GM18907 (cell line): Measurements from ENCODE around the gene CHD1L.
A peak's percentile ranks its signal among the peaks of the same experiment; 100 is the strongest.
"Not testable (repeated sequence)": the region's sequence is repeated elsewhere in the genome, so short reads cannot be mapped to it uniquely, and the experiment has no call there.

ENCODE experiments used
- ATAC-seq: cut with Tn5 transposase; IDR thresholded peaks from one replicate; pipeline ENCODE4 v1.9.1; 2021; ENCODE audit warnings: mild to moderate bottlenecking, moderate library complexity; ENCODE audit not compliant: unreplicated experiment

The CHD1L gene

DNA sequence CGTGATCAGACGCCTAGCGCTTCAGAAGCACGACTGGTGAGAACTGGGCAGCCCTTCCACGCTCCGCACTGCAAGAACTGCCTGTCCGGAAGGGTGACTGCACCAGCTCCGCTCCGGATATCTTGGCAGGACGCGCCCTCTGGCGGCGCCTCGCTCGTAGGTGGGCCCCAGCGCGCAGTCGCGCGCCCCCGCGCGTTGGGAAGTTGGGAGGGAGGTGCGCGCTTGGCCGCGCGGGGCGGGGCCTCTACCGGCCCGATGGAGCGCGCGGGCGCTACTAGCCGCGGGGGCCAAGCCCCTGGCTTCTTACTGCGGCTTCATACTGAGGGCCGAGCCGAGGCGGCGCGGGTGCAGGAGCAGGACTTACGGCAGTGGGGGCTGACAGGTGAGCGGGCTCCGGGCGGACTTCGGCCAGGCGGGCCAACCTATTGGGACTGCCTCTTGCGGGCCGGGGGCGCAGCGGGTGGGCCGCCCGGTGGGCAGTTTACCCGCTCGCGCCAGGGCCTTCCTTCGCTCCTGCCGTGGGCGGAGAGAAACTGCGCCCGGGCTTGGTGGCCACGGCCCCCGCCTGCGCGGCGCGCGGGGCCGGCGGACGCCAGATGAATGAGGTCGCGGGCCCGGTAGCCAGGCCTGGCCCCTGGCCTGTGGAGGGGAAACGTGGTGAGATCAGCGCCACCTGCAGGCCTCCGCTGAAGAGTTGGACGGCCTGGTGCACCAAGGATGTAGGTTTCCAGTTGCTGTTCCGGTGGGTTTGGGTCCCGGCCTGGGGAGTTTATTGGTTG, at the start of gene CHD1L:
Gene CHD1L, plus strand, starts transcription at position 236 of the 779 bp plus-strand sequence. Its CDS starts 20 bp downstream, at position 256.
- peak; percentile 89 for ATAC-seq

DNA sequence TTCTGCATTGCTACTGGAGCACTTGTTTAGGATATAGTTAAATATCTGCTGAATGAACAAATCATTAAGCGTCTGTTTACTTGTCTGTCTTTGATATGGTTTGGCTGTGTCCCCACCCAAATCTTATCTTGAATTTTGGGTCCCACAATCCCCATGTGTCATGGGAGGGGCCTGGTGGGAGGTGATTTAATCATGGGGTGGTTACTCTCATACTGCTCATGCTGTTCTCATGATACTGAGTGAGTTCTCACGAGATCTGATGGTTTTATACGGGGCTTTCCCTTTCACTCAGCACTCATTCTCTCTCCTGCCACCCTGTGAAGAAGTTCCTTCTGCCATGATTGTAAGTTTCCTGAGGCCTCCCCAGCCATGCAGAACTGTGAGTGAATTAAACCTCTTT, 45.2 kb upstream of the CHD1L start:
- not testable (repeated sequence) for ATAC-seq

DNA sequence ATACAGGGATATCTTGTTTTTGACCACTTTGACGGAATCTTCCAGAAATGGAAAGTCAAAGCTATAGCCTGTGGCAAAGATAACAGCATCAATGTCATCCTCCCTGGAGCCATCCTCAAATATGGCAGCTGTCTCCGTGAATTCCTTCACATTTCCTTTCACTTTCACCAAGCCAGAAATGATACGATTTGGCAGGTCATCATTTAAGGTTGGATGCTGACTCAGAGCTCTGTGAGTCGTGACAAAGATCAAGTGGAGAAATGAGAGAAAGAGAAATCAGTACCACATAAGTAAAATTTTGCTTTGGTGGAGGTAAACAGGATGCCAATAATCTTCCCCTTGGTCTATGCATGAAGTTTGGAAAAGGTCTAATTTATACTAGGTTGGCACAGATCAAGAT, 41.2 kb upstream of the CHD1L start:
- ATAC-seq: no peak

DNA sequence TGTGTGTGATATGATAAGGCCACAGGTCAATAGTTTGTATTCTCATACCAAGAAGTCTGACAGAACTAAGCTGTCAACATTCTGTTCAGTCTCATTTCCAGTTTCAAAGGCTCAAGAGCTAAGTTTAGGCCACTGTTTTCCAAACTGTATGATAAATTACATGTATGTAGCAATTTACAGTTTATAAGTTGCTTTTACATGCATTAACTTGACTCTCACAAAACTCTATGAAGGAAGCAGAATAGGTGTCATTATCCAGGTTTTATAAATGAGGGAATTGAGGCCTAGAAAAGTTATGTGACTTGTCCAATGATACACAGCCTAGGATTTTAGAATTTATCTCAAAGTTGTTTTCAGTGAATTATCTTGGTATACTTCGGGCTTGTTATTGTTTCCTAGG, 40.7 kb upstream of the CHD1L start:
- no peak for ATAC-seq

DNA sequence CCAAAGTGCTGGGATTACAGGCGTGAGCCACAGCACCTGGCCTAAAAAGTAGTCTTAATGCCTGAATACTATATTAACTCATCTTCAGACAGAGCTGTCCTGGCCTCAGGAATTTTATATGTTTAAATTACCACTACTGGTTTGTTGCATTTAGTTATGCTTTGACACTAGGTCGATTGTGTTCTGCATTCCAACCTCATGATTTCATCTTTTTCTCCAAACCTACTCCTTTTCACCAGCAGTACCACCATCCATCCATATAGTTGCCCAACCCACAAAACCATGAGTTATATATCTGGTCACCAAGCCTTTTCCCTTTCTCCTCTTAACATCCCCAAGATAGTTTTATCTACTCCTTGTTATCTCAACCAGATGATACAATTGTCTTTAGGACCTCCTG, 39.9 kb upstream of the CHD1L start:
- ATAC-seq: no peak

DNA sequence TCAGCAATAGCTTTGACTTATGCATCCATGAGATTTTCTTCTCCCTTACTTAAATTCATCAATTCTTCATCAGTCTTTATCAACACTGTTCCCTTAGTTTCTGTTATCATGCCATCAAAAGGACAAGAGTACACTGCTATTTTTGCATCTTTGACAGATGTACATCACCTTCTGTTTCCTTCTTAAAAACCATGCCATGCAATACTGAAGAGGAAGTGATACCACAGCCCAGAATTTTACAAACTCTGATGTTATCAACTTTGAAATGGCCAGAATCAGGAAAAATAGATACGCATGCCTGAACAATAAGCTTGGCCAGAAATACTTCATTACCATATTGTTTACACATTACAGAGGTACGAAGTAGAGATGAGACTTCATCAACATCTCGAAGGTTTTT, 38.4 kb upstream of the CHD1L start:
- no peak for ATAC-seq

DNA sequence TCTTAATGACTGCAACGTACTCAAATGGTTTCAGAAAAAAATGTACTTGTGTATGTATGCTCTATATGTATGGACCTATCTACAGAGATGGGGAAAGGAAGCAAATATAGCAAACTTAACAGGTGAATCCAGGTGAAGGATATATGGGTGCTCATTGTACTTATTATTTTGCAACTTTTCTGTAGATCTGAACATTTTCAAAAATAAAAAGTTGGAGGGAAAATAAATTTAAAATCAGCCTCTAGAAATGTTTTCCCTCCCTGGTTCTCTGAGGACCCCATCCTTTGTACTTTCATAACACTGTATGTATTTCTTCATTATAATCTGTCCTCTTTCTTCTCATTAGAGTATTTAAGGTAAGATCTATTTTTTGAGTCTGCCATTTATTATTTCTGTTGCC, 35.3 kb upstream of the CHD1L start:
- no peak for ATAC-seq

DNA sequence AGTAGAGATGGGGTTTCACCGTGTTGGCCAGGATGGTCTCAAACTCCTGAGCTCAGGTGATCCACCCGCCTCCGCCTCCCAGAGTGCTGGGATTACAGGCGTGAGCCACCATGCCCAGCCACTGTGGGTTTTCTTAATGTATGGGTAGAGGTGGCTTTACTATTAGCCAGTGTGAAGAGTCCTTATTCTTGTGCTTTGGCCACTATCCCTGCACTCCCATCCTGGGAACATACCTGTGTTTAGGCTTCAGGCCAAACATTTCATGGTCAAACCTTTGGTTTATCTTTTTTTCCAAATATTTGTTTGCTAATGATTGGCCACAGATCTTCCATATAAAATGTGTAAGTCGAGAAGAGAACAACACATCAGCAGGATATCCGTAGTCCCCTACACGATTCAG, 33.9 kb upstream of the CHD1L start:
- ATAC-seq: no peak

DNA sequence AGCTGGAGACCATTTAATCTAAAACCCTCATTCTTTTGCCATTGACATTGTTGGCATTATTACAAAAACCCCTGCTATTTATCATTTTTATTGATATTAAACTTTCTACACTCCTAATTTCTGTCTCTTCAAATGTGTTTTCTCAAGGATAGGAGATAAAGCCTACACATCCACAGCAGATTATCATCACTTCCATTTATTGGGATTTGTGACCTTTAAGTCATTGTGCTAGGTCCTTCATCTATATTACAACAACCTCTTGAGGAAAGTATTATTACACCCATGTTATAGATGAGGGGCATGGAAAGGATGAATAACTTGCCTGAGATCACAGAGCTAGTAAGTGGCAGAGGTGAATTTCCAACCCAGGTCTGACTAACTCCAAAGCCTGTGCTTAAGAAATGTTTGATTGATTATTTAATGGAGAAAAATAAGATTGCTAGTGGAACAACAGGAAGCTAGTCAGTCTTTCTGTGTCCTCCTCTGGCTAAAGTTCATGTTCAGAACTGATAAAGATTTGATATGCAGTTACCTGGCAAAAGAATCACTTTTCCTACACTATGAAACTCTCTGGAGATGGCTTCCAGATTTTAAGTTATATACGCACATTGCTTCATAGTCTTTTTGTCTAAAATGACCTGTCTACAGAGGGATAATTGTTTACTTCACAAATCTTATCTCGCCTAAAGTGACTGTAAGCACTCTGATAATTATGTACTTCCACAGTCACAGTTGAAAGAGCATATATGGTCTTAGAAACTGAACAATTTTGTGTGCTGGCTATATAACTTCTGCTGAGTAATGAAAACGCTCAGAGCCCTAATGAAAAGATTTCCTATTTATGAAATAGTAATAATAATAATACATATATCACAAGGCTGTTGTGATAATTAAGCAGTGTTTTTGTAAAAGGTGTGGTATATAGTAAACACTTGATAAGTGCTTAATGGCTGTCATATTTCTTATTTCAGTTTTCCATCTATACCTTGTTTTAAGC, 32.4 kb upstream of the CHD1L start:
- ATAC-seq: no peak

DNA sequence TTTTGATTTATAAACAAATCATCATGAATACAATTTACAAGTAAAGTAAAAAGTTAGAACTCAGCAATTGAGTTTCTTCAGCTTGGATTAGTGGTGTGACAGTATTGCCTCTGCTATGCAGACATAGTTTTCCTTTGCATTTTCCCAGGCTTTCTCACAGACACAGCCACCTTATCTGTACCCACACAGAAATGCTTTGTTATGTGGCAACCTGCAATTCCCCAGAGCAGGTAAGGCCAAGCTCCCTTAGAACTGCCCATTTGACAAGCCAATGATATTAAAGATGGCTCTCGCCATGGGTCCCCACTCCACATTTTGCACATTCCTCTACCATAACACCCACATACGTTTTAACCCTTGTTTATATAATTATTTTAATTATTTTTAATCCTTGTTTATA, 31.5 kb upstream of the CHD1L start:
- no peak for ATAC-seq

DNA sequence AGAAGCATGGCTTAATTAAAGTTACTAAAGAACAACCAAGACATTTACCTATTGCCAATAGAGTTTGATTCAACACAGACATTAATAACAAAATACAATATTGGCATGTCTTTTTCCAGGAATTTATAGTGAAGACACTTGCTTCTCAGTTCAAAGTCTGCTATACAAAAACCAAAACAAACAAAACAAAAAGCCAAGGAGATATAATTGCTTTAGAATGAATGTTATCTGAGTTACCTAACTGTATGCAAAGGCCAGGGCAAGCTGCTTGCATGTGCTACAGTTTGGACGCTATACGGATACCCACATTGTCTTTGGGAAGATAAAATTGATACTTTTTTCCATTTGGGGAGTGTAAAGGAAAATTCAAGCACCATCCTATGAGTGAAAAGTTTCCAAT, 30.9 kb upstream of the CHD1L start:
- ATAC-seq: no peak

DNA sequence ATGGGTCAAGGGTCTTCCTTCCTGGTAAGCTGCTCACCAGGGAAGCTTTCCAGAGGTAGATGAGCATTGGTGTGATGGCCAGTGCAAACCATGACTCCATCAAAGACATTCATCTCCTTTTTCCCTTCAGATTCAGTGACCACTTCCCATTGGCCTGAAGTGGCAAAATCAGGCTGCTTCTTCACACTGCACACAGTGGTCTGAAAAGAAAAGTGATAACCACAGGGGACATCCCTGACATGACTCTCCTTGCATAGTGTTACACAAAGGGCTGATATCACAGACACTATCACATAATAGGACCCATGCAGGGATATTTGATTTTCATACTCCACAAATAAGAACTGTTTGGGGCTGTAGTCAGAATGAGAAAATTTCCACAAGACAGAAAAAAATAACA, 29.2 kb upstream of the CHD1L start:
- no peak for ATAC-seq

DNA sequence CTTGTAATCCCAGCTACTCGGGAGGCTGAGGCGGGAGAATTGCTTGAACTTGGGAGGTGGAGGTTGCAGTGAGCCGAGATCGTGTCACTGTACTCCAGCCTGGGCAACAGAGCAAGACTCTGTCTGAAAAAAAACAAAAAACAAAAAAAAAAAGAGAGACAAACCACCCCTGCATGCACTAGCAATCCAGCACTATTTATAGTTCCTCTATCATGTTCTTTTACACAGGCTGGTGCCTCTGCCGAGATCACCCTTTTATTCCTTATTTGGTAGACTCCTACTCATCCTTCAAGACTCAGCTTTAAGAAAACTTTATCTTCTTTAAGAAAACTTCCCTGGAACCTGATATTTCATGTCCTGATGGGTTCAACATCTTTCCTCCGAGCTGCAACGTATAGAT, 28.2 kb upstream of the CHD1L start:
- ATAC-seq: no peak

DNA sequence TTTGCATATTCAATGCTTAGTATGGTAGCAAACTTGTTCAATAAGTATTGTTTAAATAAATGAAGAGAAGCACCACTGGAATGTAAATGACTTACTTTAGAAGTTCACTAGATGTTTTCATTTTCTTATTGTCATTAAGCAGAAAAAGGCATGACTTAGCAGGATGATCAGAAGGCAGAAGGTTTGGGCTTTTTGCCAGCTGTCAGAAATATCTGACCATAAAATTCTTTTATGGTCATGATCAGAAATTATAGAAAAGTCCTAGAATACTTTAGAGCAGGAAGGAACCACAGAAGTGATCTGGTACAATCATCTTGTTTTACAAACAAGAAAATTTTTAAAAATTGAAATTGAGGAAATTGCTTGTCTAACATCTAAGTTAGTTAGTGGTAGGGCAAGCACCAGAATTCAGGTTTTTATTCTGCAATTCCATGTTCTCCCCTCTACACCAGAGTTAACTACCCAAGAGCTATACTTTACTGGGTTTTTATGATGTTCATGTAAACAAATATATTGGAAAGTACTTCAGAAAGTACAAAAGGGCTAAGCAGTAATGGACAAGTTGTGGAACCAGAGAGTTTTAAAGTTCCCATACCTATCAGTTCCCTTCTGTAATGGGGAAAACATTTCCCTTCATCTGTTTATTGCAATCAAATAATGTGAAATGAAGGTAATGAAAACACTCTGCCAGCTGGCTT, 27.5 kb upstream of the CHD1L start:
- ATAC-seq: no peak

DNA sequence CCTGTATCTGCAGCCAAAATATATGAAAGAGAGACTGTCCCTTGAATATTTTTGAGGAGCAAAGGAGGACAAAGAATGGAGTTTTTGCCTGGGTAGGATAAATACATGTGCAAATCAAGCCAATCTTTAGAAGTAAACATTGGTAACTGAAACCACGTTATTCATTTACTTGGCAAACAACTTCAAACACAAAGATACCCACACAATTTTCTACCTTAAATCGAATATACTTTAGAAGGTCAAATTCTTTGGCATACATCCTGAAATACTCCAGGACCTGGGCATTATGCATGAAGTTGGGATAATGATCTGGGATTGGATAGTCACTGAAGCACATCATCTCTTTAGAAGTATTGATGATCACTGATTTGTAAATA, 27.0 kb upstream of the CHD1L start:
- ATAC-seq: no peak

DNA sequence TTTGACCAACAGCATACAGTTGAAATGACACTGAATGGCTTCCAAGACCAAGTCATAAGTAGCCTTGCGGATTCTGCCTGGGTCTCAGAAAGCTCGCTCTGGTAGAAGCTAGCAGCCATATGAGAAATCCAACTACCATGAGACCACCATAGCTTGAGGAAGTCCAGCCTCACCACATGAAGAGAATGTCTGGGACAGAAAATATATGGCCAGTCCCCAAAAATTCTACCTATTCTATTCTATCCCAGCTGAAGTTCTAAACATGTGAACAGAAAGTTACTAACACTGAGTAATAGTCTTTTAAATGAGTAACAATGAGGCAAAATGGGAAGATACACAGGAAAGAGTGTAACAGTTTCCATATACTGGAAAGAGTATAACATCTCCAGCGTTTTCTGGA, 26.4 kb upstream of the CHD1L start:
- no peak for ATAC-seq

DNA sequence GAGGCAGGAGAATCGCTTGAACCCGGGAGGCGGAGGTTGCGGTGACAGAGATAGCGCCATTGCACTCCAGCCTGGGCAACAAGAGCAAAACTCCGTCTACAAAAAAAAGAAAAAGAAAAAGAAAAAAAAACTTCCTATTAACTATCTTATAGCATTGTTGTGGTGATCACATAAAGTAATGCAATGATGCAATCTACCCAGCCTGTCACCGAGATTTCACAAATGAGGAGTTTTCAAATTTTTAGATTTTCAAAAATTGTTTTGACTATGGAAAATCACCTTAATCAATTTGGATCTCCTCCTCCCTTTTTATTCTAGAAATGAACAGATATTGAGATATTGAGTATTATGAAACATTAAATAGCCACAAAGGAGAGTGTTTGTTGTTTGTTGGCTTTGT, 25.3 kb upstream of the CHD1L start:
- no peak for ATAC-seq

DNA sequence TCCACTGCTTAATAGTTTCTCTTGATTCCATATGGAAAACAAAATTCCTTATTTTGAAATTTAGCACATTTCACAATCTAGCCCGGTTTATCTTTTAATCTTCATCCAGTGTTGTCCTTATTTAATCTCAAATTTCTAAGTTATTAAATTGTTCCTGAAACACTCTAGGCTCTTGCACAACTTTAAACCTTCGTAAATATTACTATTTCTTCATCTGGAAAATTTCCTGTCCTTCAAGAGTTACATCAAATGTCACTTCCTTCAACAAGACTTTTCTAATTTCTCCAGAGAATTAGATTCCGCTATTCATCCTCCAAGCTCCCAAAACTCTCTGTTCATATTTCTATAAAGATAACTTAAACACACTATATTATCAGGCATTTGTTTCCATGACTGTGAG, 23.9 kb upstream of the CHD1L start:
- ATAC-seq: no peak

DNA sequence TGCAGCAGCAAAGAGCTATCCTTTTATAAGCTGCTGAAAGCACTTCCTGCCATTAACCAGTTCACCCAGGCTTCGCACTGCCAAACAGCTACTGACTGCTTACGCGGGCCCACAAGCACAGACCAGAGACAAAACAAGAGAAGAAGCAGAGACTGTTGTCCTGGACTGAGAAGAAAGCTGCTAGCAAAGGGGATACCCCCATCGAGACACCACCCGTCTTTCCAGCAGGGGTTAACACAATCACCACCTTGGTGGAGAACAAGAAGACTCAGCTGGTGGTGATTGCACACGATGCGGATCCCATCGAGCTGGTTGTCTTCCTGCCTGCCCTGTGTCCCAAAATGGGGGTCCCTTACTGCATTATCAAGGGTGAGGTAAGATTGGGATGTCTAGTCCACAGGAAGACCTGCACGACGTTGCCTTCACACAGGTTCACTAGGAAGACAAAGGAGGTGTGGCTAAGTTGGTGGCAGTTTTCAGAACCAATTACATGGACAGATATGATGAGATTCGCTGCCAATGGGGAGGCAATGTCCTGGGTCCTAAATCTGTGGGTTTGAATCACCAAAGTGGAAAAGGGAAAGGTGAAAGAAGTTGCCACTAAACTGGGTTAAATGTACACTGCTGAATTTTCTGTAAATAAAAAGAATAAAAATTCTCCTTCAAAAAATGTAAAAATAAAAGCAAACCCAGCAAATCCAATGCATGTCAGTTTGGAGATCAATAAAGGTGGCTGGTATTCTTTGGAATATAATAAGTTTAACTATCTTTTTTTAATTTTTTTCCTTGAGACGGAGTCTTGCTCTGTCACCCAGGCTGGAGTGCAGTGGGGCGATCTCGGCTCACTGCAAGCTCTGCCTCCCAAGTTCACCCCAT, 18.5 kb upstream of the CHD1L start:
- ATAC-seq: no peak

DNA sequence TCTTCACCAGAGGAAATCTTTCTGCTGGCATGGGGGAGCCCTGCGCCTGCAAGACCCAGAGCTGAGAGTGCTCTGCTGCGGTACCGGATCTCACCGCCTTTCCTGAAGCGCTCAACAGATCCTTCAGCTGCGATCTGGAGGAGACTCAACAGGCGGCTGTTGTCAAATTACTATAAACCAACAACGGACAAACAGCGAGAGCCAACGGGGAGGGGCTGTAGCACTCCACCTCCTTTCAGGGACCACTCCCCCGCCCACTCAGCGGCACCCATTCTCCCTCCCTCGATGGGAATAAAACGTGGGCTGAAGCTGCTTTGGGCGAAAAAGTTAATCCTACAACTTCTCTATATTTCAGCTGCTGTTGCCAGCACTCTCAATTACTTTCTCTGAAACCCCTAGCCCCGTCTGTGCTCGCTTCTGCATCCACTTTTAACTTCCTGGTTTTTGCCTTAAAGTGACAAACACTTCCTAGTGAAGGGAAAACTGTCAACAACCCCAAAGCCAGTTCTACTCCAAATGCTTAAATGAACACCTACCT, 17.2 kb upstream of the CHD1L start, which contains the start of gene FMO5:
Gene FMO5, minus strand, starts transcription at position 147 of the 538 bp plus-strand sequence. CDS start 310 bp downstream, outside the sequence.
- ATAC-seq: peak; percentile 68
